Liver (tissue), 9 donors: ENCODE measurements around the gene PROZ. TPM values are rescaled to one million over a fixed set of nuclear protein-coding genes. Genes with fewer than 3 reads are reported as not detected.

Source experiments
- DNase-seq: peaks from one replicate; pipeline ENCODE4 v3.0.0-alpha.2; 2017; ENCODE audit warnings: low spot score
- H3K27ac ChIP-seq, 2 donors: one replicate each; pipeline ENCODE4 v1.7.0; 2013; ENCODE audit warnings: inconsistent platforms in 2 of 2, low read length in 2 of 2, control low read depth in 1 of 2, low read depth in 1 of 2, mild to moderate bottlenecking in 1 of 2
- H3K27me3 ChIP-seq, 4 donors: one replicate each; pipeline versions ENCODE4 v1.6.1 to v1.7.0; 2013; ENCODE audit warnings: low read length in 3 of 4, inconsistent platforms in 1 of 4, mild to moderate bottlenecking in 1 of 4, moderate library complexity in 1 of 4; ENCODE audit not compliant: control insufficient read depth in 4 of 4, insufficient read depth in 4 of 4
- H3K36me3 ChIP-seq, 4 donors: one replicate each; pipeline versions ENCODE4 v1.6.1 to v1.7.0; 2013; ENCODE audit warnings: low read length in 3 of 4, mild to moderate bottlenecking in 3 of 4, low read depth in 1 of 4, moderate library complexity in 1 of 4; ENCODE audit not compliant: control insufficient read depth in 4 of 4, insufficient read depth in 3 of 4
- H3K4me1 ChIP-seq, 4 donors: one replicate each; pipeline versions ENCODE4 v1.6.1 to v1.7.0; 2013; ENCODE audit warnings: low read length in 3 of 4, mild to moderate bottlenecking in 3 of 4, moderate library complexity in 1 of 4; ENCODE audit not compliant: control insufficient read depth in 4 of 4, insufficient read depth in 4 of 4
- H3K4me3 ChIP-seq, 3 donors: one replicate each; pipeline versions ENCODE4 v1.6.1 to v1.7.0; 2013; ENCODE audit warnings: low read length in 3 of 3, control low read depth in 1 of 3, low read depth in 1 of 3, mild to moderate bottlenecking in 1 of 3
- H3K9ac ChIP-seq, 2 donors: one replicate each; pipeline ENCODE4 v1.7.0; 2013; ENCODE audit warnings: low read length in 2 of 2, mild to moderate bottlenecking in 2 of 2, moderate library complexity in 2 of 2, control low read depth in 1 of 2, low read depth in 1 of 2
- H3K9me3 ChIP-seq, 4 donors: one replicate each; pipeline versions ENCODE4 v1.6.1 to v1.7.0; 2013; ENCODE audit warnings: low read length in 3 of 4; ENCODE audit not compliant: control insufficient read depth in 4 of 4
- CTCF ChIP-seq: fragments of 150-350 bp; IDR thresholded peaks from 2 replicates; pipeline ENCODE4 v1.5.1; 2017; ENCODE audit warnings: improper control_type of control experiment, low read depth, low read length; ENCODE audit not compliant: missing input control
- EGR1 ChIP-seq, 2 donors: IDR thresholded peaks; 2 replicates each; pipeline ENCODE4 v1.6.1; 2016 to 2018; ENCODE audit warnings: antibody characterized with exemption in 2 of 2, low read depth in 2 of 2
- FOXA1 ChIP-seq: IDR thresholded peaks from 2 replicates; pipeline ENCODE4 v1.6.1; 2016; ENCODE audit warnings: antibody characterized with exemption
- FOXA2 ChIP-seq: IDR thresholded peaks from 2 replicates; pipeline ENCODE4 v1.6.1; 2016; ENCODE audit warnings: antibody characterized with exemption
- GABPA ChIP-seq, 2 donors: IDR thresholded peaks in 1 of 2; conservative IDR thresholded peaks in 1 of 2; 2 replicates each; pipeline ENCODE4 v1.6.1; 2016; ENCODE audit warnings: antibody characterized with exemption in 2 of 2, mild to moderate bottlenecking in 1 of 2, moderate library complexity in 1 of 2
- HNF4A ChIP-seq, 2 donors: conservative IDR thresholded peaks; 2 replicates each; pipeline ENCODE4 v1.6.1; 2016; ENCODE audit warnings: antibody characterized with exemption in 2 of 2, mild to moderate bottlenecking in 2 of 2
- HNF4G ChIP-seq: IDR thresholded peaks from 2 replicates; pipeline ENCODE4 v1.6.1; 2016; ENCODE audit warnings: antibody characterized with exemption
- JUND ChIP-seq, 2 donors: IDR thresholded peaks; 2 replicates each; pipeline ENCODE4 v1.6.1; 2016; ENCODE audit warnings: antibody characterized with exemption in 2 of 2
- MAX ChIP-seq: IDR thresholded peaks from 2 replicates; pipeline ENCODE4 v1.6.1; 2016; ENCODE audit warnings: antibody characterized with exemption
- NR2F2 ChIP-seq: IDR thresholded peaks from 2 replicates; pipeline ENCODE4 v1.6.1; 2016; ENCODE audit warnings: antibody characterized with exemption
- RAD21 ChIP-seq, 2 donors: IDR thresholded peaks; 2 replicates each; pipeline ENCODE4 v1.6.1; 2016; ENCODE audit warnings: antibody characterized with exemption in 2 of 2, mild to moderate bottlenecking in 2 of 2
- RXRA ChIP-seq, 2 donors: IDR thresholded peaks; 2 replicates each; pipeline ENCODE4 v1.6.1; 2017 to 2018; ENCODE audit warnings: antibody characterized with exemption in 2 of 2, mild to moderate bottlenecking in 1 of 2
- SP1 ChIP-seq: IDR thresholded peaks from 2 replicates; pipeline ENCODE4 v1.6.1; 2018; ENCODE audit warnings: antibody characterized with exemption, mild to moderate bottlenecking
- TAF1 ChIP-seq: conservative IDR thresholded peaks from 2 replicates; pipeline ENCODE4 v1.6.1; 2016; ENCODE audit warnings: antibody characterized with exemption, mild to moderate bottlenecking
- YY1 ChIP-seq: IDR thresholded peaks from 2 replicates; pipeline ENCODE4 v1.6.1; 2016; ENCODE audit warnings: antibody characterized with exemption, mild to moderate bottlenecking
- WGBS: extraction: QIAGEN DNeasy Blood & Tissue Kit; methylation state at CpG from one replicate; pipeline ENCODE4 v1.1.7; 2013; 5-methylcytosine and 5-hydroxymethylcytosine counted together
- polyA plus RNA-seq, 2 donors: library from polyadenylated mRNA; stranded (reverse) in 1 of 2; unstranded in 1 of 2; fragments of 200-250 nt in 1 of 2; fragments of >200 nt in 1 of 2; fragmentation: Nextera tagmentation in 1 of 2; extraction: Ambion mirVana in 1 of 2; gene quantifications; one replicate each; pipeline versions ENCODE4 v1.2.1 to v1.2.3, GENCODE V29; 2013 to 2015
- total RNA-seq, 2 donors: library from RNA; depleted of rRNA; stranded (reverse); fragments of >200 nt; gene quantifications; one replicate each; pipeline ENCODE4 v1.2.3, GENCODE V29; 2014
- TF ChIP-seq, protein P1 (sequence below): IDR thresholded peaks from 2 replicates; pipeline ENCODE4 v1.6.1; 2016; ENCODE audit warnings: antibody characterized with exemption, mild to moderate bottlenecking
- TF ChIP-seq, protein P2 (sequence below): IDR thresholded peaks from 2 replicates; pipeline ENCODE4 v1.6.1; 2016; ENCODE audit warnings: antibody characterized with exemption
- TF ChIP-seq, protein P3 (sequence below): IDR thresholded peaks from 2 replicates; pipeline ENCODE4 v1.6.1; 2016; ENCODE audit warnings: antibody characterized with exemption
- donor health status: healthy.
- donor health status: healthy.
- donor health status: healthy.
- donor health status: healthy.
- donor health status: healthy.

PROZ gene, protein sequence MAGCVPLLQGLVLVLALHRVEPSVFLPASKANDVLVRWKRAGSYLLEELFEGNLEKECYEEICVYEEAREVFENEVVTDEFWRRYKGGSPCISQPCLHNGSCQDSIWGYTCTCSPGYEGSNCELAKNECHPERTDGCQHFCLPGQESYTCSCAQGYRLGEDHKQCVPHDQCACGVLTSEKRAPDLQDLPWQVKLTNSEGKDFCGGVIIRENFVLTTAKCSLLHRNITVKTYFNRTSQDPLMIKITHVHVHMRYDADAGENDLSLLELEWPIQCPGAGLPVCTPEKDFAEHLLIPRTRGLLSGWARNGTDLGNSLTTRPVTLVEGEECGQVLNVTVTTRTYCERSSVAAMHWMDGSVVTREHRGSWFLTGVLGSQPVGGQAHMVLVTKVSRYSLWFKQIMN
- total RNA-seq (10 to 100 TPM; 10.6 to 36.6 TPM), polyA plus RNA-seq (10 to 100 TPM; 23.9 to 40.7 TPM)

DNA sequence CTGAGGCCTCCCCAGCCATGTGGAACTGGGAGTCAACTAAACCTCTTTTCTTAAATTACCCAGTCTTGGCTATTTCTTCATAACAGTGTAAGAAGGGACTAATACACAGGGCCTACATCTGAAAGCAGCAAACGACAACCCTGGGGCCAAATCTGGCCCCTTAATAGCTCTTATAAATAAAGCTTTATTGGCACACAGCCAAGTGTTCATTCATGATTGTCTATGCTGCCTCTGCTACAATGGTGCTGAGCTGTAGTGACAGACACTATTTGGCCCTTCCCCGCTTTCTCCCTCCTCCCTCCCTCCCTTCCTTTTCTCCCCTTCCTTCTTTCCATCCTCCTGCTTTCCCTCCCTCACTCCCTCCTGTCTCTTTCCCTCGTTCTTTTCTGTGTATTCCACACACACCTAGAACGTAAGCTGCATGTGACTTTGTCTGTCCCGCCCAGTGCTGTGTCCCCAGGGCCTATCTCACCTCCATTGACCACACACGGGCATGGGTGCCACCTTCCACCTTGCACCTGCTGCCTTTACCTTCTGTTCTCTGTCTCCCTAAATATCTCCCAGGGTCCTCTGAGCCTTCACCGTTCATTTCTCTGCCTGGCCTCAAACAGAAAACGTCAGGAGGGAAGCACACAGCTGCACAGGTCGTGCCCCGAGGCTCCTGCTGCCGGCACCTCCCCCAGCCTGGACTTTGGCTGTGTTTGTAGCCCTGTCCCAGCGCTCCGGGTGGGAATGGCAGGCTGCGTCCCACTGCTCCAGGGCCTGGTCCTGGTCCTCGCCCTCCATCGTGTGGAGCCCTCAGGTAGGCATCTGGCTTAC is at the start of gene PROZ:
TSS of gene PROZ (plus strand) at position 720 of the 819 bp plus-strand sequence. CDS start at position 733, 13 bp downstream.
- DNase-seq: peak; percentile 69

More for the DNA sequence above, at the start of gene PROZ:
- Histone ChIP-seq H3K27me3 (no peaks in the 10 kb centered on the region), H3K36me3 (peaks cover 0 to 5% (median 2%) of the 10 kb centered on the region in 4 donors), H3K27ac (peak within 1 kb of the TSS; percentile 89 to 97), H3K9ac (peak within 1 kb of the TSS; percentile 66 to 78), H3K4me1 (peaks cover 0 to 35% (median 22%) of the 10 kb centered on the region in 4 donors), H3K4me3 (peak within 1 kb of the TSS; percentile 50 to 91 (median 62)), H3K9me3 (no peaks in the 10 kb centered on the region)
- 31% methylated on average over 16 of the region's 16 CpGs for WGBS
- TF ChIP-seq FOXA1: no peak
- TF ChIP-seq, protein P1, sequence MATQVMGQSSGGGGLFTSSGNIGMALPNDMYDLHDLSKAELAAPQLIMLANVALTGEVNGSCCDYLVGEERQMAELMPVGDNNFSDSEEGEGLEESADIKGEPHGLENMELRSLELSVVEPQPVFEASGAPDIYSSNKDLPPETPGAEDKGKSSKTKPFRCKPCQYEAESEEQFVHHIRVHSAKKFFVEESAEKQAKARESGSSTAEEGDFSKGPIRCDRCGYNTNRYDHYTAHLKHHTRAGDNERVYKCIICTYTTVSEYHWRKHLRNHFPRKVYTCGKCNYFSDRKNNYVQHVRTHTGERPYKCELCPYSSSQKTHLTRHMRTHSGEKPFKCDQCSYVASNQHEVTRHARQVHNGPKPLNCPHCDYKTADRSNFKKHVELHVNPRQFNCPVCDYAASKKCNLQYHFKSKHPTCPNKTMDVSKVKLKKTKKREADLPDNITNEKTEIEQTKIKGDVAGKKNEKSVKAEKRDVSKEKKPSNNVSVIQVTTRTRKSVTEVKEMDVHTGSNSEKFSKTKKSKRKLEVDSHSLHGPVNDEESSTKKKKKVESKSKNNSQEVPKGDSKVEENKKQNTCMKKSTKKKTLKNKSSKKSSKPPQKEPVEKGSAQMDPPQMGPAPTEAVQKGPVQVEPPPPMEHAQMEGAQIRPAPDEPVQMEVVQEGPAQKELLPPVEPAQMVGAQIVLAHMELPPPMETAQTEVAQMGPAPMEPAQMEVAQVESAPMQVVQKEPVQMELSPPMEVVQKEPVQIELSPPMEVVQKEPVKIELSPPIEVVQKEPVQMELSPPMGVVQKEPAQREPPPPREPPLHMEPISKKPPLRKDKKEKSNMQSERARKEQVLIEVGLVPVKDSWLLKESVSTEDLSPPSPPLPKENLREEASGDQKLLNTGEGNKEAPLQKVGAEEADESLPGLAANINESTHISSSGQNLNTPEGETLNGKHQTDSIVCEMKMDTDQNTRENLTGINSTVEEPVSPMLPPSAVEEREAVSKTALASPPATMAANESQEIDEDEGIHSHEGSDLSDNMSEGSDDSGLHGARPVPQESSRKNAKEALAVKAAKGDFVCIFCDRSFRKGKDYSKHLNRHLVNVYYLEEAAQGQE: peak; percentile 86
- TF ChIP-seq, protein P2, sequence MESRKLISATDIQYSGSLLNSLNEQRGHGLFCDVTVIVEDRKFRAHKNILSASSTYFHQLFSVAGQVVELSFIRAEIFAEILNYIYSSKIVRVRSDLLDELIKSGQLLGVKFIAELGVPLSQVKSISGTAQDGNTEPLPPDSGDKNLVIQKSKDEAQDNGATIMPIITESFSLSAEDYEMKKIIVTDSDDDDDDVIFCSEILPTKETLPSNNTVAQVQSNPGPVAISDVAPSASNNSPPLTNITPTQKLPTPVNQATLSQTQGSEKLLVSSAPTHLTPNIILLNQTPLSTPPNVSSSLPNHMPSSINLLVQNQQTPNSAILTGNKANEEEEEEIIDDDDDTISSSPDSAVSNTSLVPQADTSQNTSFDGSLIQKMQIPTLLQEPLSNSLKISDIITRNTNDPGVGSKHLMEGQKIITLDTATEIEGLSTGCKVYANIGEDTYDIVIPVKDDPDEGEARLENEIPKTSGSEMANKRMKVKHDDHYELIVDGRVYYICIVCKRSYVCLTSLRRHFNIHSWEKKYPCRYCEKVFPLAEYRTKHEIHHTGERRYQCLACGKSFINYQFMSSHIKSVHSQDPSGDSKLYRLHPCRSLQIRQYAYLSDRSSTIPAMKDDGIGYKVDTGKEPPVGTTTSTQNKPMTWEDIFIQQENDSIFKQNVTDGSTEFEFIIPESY: no peak
- peak; percentile 84 for TF ChIP-seq HNF4G
- no peak for TF ChIP-seq TAF1
- peak; percentile 90 to 91 for TF ChIP-seq HNF4A (conservative IDR thresholded peaks at IDR 0.05)
- peak; percentile 95 for TF ChIP-seq SP1
- peak; percentile 81 for TF ChIP-seq YY1
- TF ChIP-seq EGR1 (IDR thresholded peaks at IDR 0.05; ENCODE audit: low read depth in 2 of 2): peak in 1 of 2 donors; percentile 41
- peak; percentile 15 for TF ChIP-seq FOXA2
- TF ChIP-seq RXRA (IDR thresholded peaks at IDR 0.05): peak; percentile 71 to 77
- TF ChIP-seq JUND (IDR thresholded peaks at IDR 0.05): no peak
- TF ChIP-seq, protein P3, sequence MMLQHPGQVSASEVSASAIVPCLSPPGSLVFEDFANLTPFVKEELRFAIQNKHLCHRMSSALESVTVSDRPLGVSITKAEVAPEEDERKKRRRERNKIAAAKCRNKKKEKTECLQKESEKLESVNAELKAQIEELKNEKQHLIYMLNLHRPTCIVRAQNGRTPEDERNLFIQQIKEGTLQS: no peak
- TF ChIP-seq RAD21 (IDR thresholded peaks at IDR 0.05): peak; percentile 33 to 60
- TF ChIP-seq GABPA (IDR thresholded peaks at IDR 0.05 in 1 of 2, conservative IDR thresholded peaks at IDR 0.05 in 1 of 2): no peak
- TF ChIP-seq NR2F2: peak; percentile 18
- no peak for TF ChIP-seq CTCF
- TF ChIP-seq MAX: peak; percentile 84
